Endothelial cell (in vitro differentiated cells): ENCODE results near the gene LBHD1. TPM values are rescaled to one million over a fixed set of nuclear protein-coding genes. Genes with fewer than 3 reads are reported as not detected.

ENCODE experiments used
- DNase-seq: peaks from one replicate; pipeline ENCODE4 v3.0.0; 2021; ENCODE audit warnings: low spot score
- H3K27ac Mint-ChIP-seq: one replicate; pipeline ENCODE4 v1.8.0; 2021; ENCODE audit warnings: mixed read lengths, inconsistent platforms; ENCODE audit not compliant: unreplicated experiment
- H3K27me3 Mint-ChIP-seq: one replicate; pipeline ENCODE4 v1.8.0; 2021; ENCODE audit warnings: mild to moderate bottlenecking, moderate library complexity, mixed read lengths, inconsistent platforms; ENCODE audit not compliant: unreplicated experiment
- H3K36me3 Mint-ChIP-seq: one replicate; pipeline ENCODE4 v1.8.0; 2021; ENCODE audit warnings: mild to moderate bottlenecking, low read depth, mixed read lengths, inconsistent platforms; ENCODE audit not compliant: unreplicated experiment
- H3K4me1 Mint-ChIP-seq: one replicate; pipeline ENCODE4 v1.8.0; 2021; ENCODE audit warnings: mild to moderate bottlenecking, mixed read lengths, inconsistent platforms; ENCODE audit not compliant: unreplicated experiment
- H3K4me3 Mint-ChIP-seq: one replicate; pipeline ENCODE4 v1.8.0; 2021; ENCODE audit warnings: mild to moderate bottlenecking, mixed read lengths, inconsistent platforms; ENCODE audit not compliant: unreplicated experiment
- H3K9me3 Mint-ChIP-seq: one replicate; pipeline ENCODE4 v1.8.0; 2021; ENCODE audit warnings: mixed read lengths, inconsistent platforms; ENCODE audit not compliant: unreplicated experiment
- total RNA-seq: library from RNA; stranded (reverse); fragmentation: NEBNext Ultra II Directional; extraction: Animal tissue kit (Norgen Biotek cat#: 25700); gene quantifications from one replicate; pipeline ENCODE4 v1.2.1, GENCODE V29; 2021; ENCODE audit not compliant: unreplicated experiment
- TF ChIP-seq, protein P1 (sequence below): fragments of 200-600 bp; sonication (generic); IDR thresholded peaks from one replicate; pipeline ENCODE4 v1.5.0; 2021; ENCODE audit warnings: antibody characterized with exemption; ENCODE audit not compliant: unreplicated experiment

Gene LBHD1
- total RNA-seq, 1 donor from 2014 or later: 11.2 TPM

GRCh38 chr11:62645946-62646824, 25.9 kb downstream of the LBHD1 start, which contains the start of gene GANAB:
TSS of gene GANAB (minus strand) at chr11:62646613. CDS start at chr11:62646599, 14 bp downstream.
- peak within 1 kb of the TSS; percentile 97 for H3K27ac Mint-ChIP-seq
- H3K4me3 Mint-ChIP-seq: peak within 1 kb of the TSS; percentile 99
- TF ChIP-seq, protein P1, sequence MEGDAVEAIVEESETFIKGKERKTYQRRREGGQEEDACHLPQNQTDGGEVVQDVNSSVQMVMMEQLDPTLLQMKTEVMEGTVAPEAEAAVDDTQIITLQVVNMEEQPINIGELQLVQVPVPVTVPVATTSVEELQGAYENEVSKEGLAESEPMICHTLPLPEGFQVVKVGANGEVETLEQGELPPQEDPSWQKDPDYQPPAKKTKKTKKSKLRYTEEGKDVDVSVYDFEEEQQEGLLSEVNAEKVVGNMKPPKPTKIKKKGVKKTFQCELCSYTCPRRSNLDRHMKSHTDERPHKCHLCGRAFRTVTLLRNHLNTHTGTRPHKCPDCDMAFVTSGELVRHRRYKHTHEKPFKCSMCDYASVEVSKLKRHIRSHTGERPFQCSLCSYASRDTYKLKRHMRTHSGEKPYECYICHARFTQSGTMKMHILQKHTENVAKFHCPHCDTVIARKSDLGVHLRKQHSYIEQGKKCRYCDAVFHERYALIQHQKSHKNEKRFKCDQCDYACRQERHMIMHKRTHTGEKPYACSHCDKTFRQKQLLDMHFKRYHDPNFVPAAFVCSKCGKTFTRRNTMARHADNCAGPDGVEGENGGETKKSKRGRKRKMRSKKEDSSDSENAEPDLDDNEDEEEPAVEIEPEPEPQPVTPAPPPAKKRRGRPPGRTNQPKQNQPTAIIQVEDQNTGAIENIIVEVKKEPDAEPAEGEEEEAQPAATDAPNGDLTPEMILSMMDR: no peak
- H3K27me3 Mint-ChIP-seq: peaks cover 14% of the 10 kb centered on the region
- H3K36me3 Mint-ChIP-seq: peaks cover 34% of the 10 kb centered on the region
- peaks cover 18% of the 10 kb centered on the region for H3K4me1 Mint-ChIP-seq
- H3K9me3 Mint-ChIP-seq: no peaks in the 10 kb centered on the region
- peak; percentile 98 for DNase-seq

- peak overlapping the region; percentile 97 for H3K27ac Mint-ChIP-seq
- peak overlapping the region; percentile 99 for H3K4me3 Mint-ChIP-seq
- H3K36me3 Mint-ChIP-seq: peaks cover 34% of the 10 kb centered on the region
- no peak for DNase-seq
- TF ChIP-seq, protein P1: no peak
- peaks cover 18% of the 10 kb centered on the region for H3K4me1 Mint-ChIP-seq
- no peaks in the 10 kb centered on the region for H3K9me3 Mint-ChIP-seq
- H3K27me3 Mint-ChIP-seq: peaks cover 15% of the 10 kb centered on the region
These were observed 26.5 kb downstream of the LBHD1 start for GRCh38 chr11:62645671-62645945.

DNA sequence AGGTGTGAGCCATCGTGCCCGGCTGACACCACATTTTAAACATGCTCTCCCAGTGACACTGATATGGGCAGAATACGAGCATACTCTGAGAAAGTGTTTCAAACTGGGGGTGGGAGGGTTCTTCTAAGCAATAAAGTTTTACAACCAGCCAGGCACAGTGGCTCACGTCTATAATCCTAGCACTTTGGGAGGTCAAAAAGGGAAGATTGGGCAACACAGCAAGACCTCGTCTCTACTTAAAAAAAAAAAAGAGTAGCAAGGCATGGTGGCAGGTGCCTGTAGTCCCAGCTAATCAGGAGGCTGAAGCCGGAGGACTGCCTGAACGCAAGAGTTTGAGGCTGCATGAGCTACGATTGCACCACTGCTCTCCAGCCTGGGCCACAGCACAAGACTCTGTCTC, 27.8 kb downstream of the LBHD1 start:
- Mint-ChIP-seq H3K4me1 (peaks cover 24% of the 10 kb centered on the region), H3K36me3 (peaks cover 35% of the 10 kb centered on the region), H3K4me3 (peak overlapping the region; percentile 47), H3K27me3 (peaks cover 17% of the 10 kb centered on the region), H3K9me3 (no peaks in the 10 kb centered on the region), H3K27ac (peak overlapping the region; percentile 57)
- TF ChIP-seq, protein P1: no peak
- no peak for DNase-seq

DNA sequence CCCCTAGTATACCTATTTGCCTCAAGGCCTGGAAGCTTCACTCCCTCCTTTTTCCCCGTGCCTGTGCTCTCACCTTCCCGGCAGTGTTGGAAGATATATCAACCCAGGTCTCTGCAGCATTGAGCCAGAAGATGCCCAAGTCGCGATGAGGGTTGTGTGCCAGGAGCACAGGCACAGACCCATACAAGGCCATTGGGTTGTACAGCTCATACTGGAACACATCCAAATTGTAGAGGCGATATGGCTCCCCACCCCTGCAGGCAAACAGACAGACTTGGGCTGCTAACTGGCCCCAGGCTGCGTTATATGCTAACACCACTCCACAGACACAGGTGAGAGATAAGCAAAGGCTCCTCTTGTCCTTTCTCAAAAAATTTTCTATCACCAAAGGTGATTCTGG, 39.6 kb downstream of the LBHD1 start:
- peak overlapping the region; percentile 78 for H3K27ac Mint-ChIP-seq

More for the DNA sequence above, 39.6 kb downstream of the LBHD1 start:
- DNase-seq: no peak
- H3K4me1 Mint-ChIP-seq: no peaks in the 10 kb centered on the region
- H3K36me3 Mint-ChIP-seq: peaks cover 69% of the 10 kb centered on the region
- TF ChIP-seq, protein P1: no peak
- H3K9me3 Mint-ChIP-seq: no peaks in the 10 kb centered on the region
- H3K27me3 Mint-ChIP-seq: peaks cover 10% of the 10 kb centered on the region
- H3K4me3 Mint-ChIP-seq: peak overlapping the region; percentile 73
